Panc1 (cell line): Measurements from ENCODE around the gene CELF2. TPM values are rescaled to one million over a fixed set of nuclear protein-coding genes. Genes with fewer than 3 reads are reported as not detected.

Experiments
- ATAC-seq: fragments of 200-7000 bp; cut with Tn5 transposase; 2 replicates; pipeline ENCODE4 v1.9.1; 2020; ENCODE audit warnings: mild to moderate bottlenecking, moderate library complexity
- BruUV-seq: library from RNA; stranded (reverse); fragments of 400-500 nt; replicated peaks from 2 replicates; lab custom pipeline; 2021; lab: Mats Ljungman, UMichigan
- CTCF ChIA-PET: fragments of 300-600 bp; sonication (Branson Sonifier 250); formaldehyde crosslinking; loops from one replicate; lab custom pipeline; 2022; ENCODE audit warnings: antibody characterized with exemption; lab: Charles Lee
- POLR2A ChIA-PET: fragments of 300-600 bp; sonication (Branson Sonifier 250); formaldehyde crosslinking; loops from one replicate; lab custom pipeline; 2022; ENCODE audit warnings: antibody characterized with exemption; lab: Charles Lee
- DNase-seq: peaks from one replicate; pipeline ENCODE4 v3.0.0-alpha.2; 2010; ENCODE audit warnings: low read depth, low spot score
- H3K27ac ChIP-seq: 2 replicates; pipeline ENCODE4 v1.5.1; 2011; ENCODE audit warnings: mild to moderate bottlenecking, low read length, inconsistent platforms
- H3K27me3 ChIP-seq: fragments of 200-500 bp; sonication (Bioruptor generic); 2 replicates; pipeline ENCODE4 v1.6.0; 2014; ENCODE audit warnings: low read length, inconsistent platforms; ENCODE audit not compliant: control insufficient read depth, insufficient read depth
- H3K36me3 ChIP-seq: fragments of 200-500 bp; sonication (Bioruptor generic); 2 replicates; pipeline ENCODE4 v1.5.1; 2014; ENCODE audit warnings: inconsistent platforms, mild to moderate bottlenecking, low read length, moderate library complexity; ENCODE audit not compliant: control insufficient read depth, insufficient read depth
- H3K4me1 ChIP-seq: 2 replicates; pipeline ENCODE4 v1.5.1; 2011; ENCODE audit warnings: inconsistent platforms, mild to moderate bottlenecking, low read length, moderate library complexity; ENCODE audit not compliant: control insufficient read depth, insufficient read depth
- H3K4me3 ChIP-seq, 2 experiments: 2 replicates each; pipeline ENCODE4 v1.5.1; 2011 to 2012; ENCODE audit warnings: low read depth in 2 of 2, low read length in 2 of 2, mild to moderate bottlenecking in 2 of 2, inconsistent platforms in 1 of 2, moderate library complexity in 1 of 2
- H3K9me3 ChIP-seq: fragments of 200-500 bp; sonication (Bioruptor generic); 2 replicates; pipeline ENCODE4 v1.5.1; 2014; ENCODE audit warnings: low read depth, mild to moderate bottlenecking, inconsistent platforms, low read length, moderate library complexity; ENCODE audit not compliant: control insufficient read depth, insufficient read depth
- CTCF ChIP-seq: fragments of 450-650 bp; IDR thresholded peaks from 2 replicates; pipeline ENCODE4 v1.5.1; 2017; ENCODE audit warnings: mild to moderate bottlenecking
- POLR2AphosphoS5 ChIP-seq: IDR thresholded peaks from 2 replicates; pipeline ENCODE4 v1.6.1; 2012; ENCODE audit warnings: mild to moderate bottlenecking, low read depth, low read length, moderate library complexity
- REST ChIP-seq, 2 experiments: IDR thresholded peaks; 2 replicates each; pipeline ENCODE4 v1.6.1; 2011 to 2012; ENCODE audit warnings: low read depth in 2 of 2, control low read depth in 1 of 2, low read length in 1 of 2, mild to moderate bottlenecking in 1 of 2, moderate library complexity in 1 of 2; ENCODE audit not compliant: insufficient read depth in 1 of 2
- SIN3A ChIP-seq: IDR thresholded peaks from 2 replicates; pipeline ENCODE4 v1.6.1; 2012; ENCODE audit warnings: low read depth, mild to moderate bottlenecking, low read length, moderate library complexity, borderline replicate concordance; ENCODE audit not compliant: insufficient read depth
- TCF7L2 ChIP-seq: IDR thresholded peaks from 2 replicates; pipeline ENCODE4 v1.6.1; 2011; ENCODE audit warnings: mild to moderate bottlenecking, low read depth, low read length, inconsistent platforms
- in situ Hi-C: cut with HindIII; loops from 2 replicates; pipeline ENCODE4 v1.10.0; 2016; ENCODE audit warnings: low sequenced_read_pairs, low pct_unique_long_range_greater_than_20kb
- intact Hi-C: fragments of 100-400 bp; cut with micrococcal nuclease; formaldehyde crosslinking; loops from one replicate; pipeline ENCODE4 v1.10.0; 2022; ENCODE audit not compliant: unreplicated experiment
- total RNA-seq: library from RNA; stranded (reverse); gene quantifications from one replicate; pipeline ENCODE4 v1.2.1, GENCODE V29; 2021; ENCODE audit not compliant: unreplicated experiment

CELF2 gene
- total RNA-seq, 1 experiment from 2014 or later: 0.44 TPM

- CTCF ChIA-PET: no interaction called here
- no peak for ATAC-seq
- in situ Hi-C loops (no loop called here), intact Hi-C loops (no loop called here)
- POLR2A ChIA-PET: no interaction called here
- Histone ChIP-seq H3K27ac (no peak overlapping the region), H3K4me3 (no peak overlapping the region), H3K4me1 (no peaks in the 10 kb centered on the region), H3K9me3 (no peaks in the 10 kb centered on the region), H3K36me3 (no peaks in the 10 kb centered on the region), H3K27me3 (no peaks in the 10 kb centered on the region)
- DNase-seq: no peak
- TF ChIP-seq SIN3A (no peak), TCF7L2 (no peak), CTCF (no peak), REST (IDR thresholded peaks at IDR 0.05; ENCODE audit: insufficient read depth in 1 of 2, low read depth in 2 of 2, low read length in 1 of 2) (no peak), POLR2AphosphoS5 (no peak)
- BruUV-seq: no TSS peak
Measured at GRCh38 chr10:11209830-11210181, 192.1 kb downstream of the CELF2 start.

GRCh38 chr10:11210211-11210922 lies 192.7 kb downstream of the CELF2 start:
- no peaks in the 10 kb centered on the region for H3K9me3 ChIP-seq
- no peaks in the 10 kb centered on the region for H3K36me3 ChIP-seq
- no peak for TF ChIP-seq TCF7L2
- no peak for TF ChIP-seq POLR2AphosphoS5
- intact Hi-C loops (no loop called here), in situ Hi-C loops (no loop called here)
- ChIA-PET CTCF (no interaction called here), POLR2A (no interaction called here)
- no peak overlapping the region for H3K27ac ChIP-seq
- ATAC-seq: no peak
- DNase-seq: no peak
- BruUV-seq: no TSS peak
- no peaks in the 10 kb centered on the region for H3K4me1 ChIP-seq
- H3K27me3 ChIP-seq: no peaks in the 10 kb centered on the region
- H3K4me3 ChIP-seq: no peak overlapping the region

DNA sequence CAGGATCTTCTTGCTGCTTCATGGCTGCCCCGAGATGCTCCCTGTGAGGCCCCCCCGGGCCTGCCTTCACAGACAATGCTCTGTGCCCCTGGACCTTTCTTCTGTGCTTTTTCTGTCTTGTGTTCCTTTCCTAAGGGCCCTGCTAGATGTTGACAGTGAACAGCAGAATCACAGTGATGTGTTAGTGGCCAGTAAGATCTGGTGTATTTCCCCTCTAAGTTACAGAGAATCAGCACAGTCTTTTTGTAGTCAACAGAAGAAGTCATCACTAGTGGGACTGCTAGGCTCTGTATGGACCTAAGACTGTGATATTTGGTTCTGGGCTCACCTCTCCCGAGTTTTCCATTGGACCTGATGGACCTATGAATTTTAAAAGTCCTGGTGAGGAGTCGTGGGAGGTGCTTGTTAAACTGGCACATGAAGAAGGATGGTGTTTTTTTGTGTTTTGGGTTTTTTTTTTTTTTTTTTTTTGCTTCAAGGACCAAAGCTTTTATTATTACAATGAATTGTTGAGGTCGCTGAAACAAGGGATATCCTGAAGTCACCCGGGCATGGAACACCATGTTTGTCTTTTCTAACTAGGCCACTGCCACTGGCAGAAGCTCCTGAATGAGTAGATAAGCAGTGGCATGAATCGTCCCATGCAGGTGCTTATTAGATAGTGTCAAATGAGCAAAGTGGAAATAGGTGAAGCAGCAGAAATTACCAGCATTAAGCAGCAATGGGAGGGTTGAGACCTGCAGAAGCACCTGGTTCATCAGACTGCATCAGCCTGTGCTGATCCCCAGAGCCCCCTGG lies 194.8 kb downstream of the CELF2 start:
- CTCF ChIA-PET: no interaction called here
- intact Hi-C loops: no loop called here
- no peak for ATAC-seq
- no peaks in the 10 kb centered on the region for H3K4me1 ChIP-seq
- POLR2A ChIA-PET: no interaction called here
- in situ Hi-C loops: no loop called here
- H3K9me3 ChIP-seq: no peaks in the 10 kb centered on the region
- H3K36me3 ChIP-seq: no peaks in the 10 kb centered on the region
- H3K4me3 ChIP-seq: no peak overlapping the region
- no peak overlapping the region for H3K27ac ChIP-seq
- no TSS peak for BruUV-seq
- no peak for DNase-seq
- TF ChIP-seq TCF7L2 (no peak), CTCF (no peak), REST (IDR thresholded peaks at IDR 0.05; ENCODE audit: insufficient read depth in 1 of 2, low read depth in 2 of 2, low read length in 1 of 2) (no peak), POLR2AphosphoS5 (no peak), SIN3A (no peak)
- no peaks in the 10 kb centered on the region for H3K27me3 ChIP-seq
